HG02870 (cell line): ENCODE measurements around the gene CCT8L2.
"Not testable (repeated sequence)": the region's sequence is repeated elsewhere in the genome, so short reads cannot be mapped to it uniquely, and the experiment has no call there.

Experiments
- ATAC-seq: cut with Tn5 transposase; IDR thresholded peaks from one replicate; pipeline ENCODE4 v1.9.1; 2021; ENCODE audit warnings: mild to moderate bottlenecking, moderate library complexity; ENCODE audit not compliant: unreplicated experiment

The CCT8L2 gene

DNA sequence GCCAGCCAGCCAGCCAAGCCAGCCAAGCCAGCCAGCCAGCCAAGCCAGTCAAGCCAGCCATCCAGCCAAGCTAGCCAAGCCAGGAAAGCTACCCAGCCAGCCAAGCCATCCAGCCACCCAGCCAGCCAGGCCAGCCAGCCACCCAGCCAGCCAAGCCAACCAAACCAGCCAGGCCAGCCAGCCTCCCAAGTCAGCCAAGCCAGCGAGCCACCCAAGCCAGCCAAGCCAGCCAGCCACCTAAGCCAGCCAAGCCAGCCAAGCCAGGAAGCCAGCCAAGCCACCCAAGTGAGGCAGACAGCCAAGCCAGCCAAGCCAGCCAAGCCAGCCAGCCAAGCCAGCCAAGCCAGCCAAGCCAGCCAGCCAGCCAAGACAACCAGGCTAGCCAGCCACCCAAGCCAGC is 32.6 kb downstream of the CCT8L2 start:
- ATAC-seq, result not testable (repeated sequence)

GRCh38 chr22:16559056-16559955 is 33.3 kb downstream of the CCT8L2 start:
- no peak for ATAC-seq

GRCh38 chr22:16558376-16558945 is 34.1 kb downstream of the CCT8L2 start:
- ATAC-seq, result not testable (repeated sequence)

- ATAC-seq, result not testable (repeated sequence)
These were observed 35.1 kb downstream of the CCT8L2 start for GRCh38 chr22:16557511-16557910.

DNA sequence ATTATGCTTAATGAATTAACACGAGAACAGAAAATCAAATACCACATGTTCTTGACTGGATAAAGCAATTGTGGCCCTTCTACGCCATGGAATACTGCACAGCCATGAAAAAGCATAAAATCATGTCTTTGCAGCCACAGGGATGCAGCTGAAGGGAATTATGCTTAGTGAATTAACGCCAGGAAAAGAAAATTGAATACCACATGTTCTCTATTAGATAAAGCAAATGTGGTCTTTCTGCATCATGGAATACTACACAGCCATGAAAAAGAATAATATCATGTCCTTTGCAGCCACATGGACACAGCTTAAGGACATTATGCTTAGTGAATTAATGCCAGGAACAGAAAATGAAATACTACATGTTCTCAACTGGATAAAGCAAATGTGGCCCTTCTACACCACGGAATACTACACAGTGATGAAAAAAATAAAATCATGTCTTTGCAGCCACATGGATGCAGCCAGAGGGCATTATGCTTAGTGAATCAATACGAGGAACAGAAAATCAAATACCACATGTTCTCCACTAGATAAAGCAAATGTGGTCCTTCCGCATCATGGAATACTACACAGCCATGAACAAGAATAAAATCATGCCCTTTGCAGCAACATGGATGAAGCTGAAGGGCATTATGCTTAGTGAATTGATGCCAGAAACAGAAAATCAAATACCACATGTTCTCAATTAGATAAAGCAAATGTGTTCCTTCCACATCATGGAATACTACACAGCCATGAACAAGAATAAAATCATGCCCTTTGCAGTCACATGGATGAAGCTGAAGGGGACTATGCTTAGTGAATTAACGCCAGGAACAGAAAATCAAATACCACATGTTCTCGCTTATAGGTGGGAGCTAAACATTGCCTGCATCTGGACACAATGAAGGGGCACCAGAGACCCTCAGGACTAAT is 37.3 kb downstream of the CCT8L2 start:
- ATAC-seq, result not testable (repeated sequence)

- not testable (repeated sequence) for ATAC-seq
These were observed 49.3 kb downstream of the CCT8L2 start for GRCh38 chr22:16543310-16543709.
